Peyer's patch (tissue), 4 donors: ENCODE measurements around the gene ATP5PF. TPM values are rescaled to one million over a fixed set of nuclear protein-coding genes. Genes with fewer than 3 reads are reported as not detected.
"Not testable (repeated sequence)": the region's sequence is repeated elsewhere in the genome, so short reads cannot be mapped to it uniquely, and the experiment has no call there.

Source experiments
- DNase-seq, 3 donors: peaks; one replicate each; pipeline ENCODE4 v3.0.0-alpha.2; 2017 to 2019
- H3K27ac ChIP-seq, 4 donors: fragments of 200-600 bp; sonication (generic); one replicate each; pipeline ENCODE4 v1.5.1; 2016 to 2019
- H3K27me3 ChIP-seq, 2 donors: fragments of 200-600 bp; sonication (generic); one replicate each; pipeline ENCODE4 v1.5.1; 2019
- H3K36me3 ChIP-seq, 3 donors: fragments of 200-600 bp; sonication (generic); one replicate each; pipeline ENCODE4 v1.5.1; 2016 to 2019
- H3K4me1 ChIP-seq, 4 donors: fragments of 200-600 bp; sonication (generic); one replicate each; pipeline ENCODE4 v1.5.1; 2016 to 2019
- H3K4me3 ChIP-seq, 4 donors: fragments of 200-600 bp; sonication (generic); 1 replicate in 3 of 4; 2 replicates in 1 of 4; pipeline ENCODE4 v1.5.1; 2016 to 2019; ENCODE audit warnings: mild to moderate bottlenecking in 1 of 4
- H3K9me3 ChIP-seq, 4 donors: fragments of 200-600 bp; sonication (generic); one replicate each; pipeline ENCODE4 v1.5.1; 2016 to 2019; ENCODE audit warnings: mild to moderate bottlenecking in 1 of 4
- POLR2A ChIP-seq, 2 donors: fragments of 450-650 bp; IDR thresholded peaks; one replicate each; pipeline ENCODE4 v1.5.1; 2017; ENCODE audit warnings: antibody characterized with exemption in 2 of 2, mild to moderate bottlenecking in 2 of 2, moderate library complexity in 2 of 2
- total RNA-seq, 4 donors: library from RNA; depleted of rRNA; stranded (reverse); fragments of >200 nt; gene quantifications; one replicate each; pipeline ENCODE4 v1.1.0, GENCODE V29; 2016
- TF ChIP-seq, protein P1 (sequence below), 6 experiments: fragments of 450-650 bp in 4 of 6; fragments of 200-600 bp in 2 of 6; sonication (generic) in 1 of 6; IDR thresholded peaks; one replicate each; pipeline ENCODE4 v1.5.1; 2017 to 2019; ENCODE audit warnings: antibody characterized with exemption in 6 of 6, mild to moderate bottlenecking in 3 of 6, moderate library complexity in 1 of 6

ATP5PF gene
- total RNA-seq, 4 donors from 2014 or later: 45.4 to 116 (median 93.8) TPM

DNA sequence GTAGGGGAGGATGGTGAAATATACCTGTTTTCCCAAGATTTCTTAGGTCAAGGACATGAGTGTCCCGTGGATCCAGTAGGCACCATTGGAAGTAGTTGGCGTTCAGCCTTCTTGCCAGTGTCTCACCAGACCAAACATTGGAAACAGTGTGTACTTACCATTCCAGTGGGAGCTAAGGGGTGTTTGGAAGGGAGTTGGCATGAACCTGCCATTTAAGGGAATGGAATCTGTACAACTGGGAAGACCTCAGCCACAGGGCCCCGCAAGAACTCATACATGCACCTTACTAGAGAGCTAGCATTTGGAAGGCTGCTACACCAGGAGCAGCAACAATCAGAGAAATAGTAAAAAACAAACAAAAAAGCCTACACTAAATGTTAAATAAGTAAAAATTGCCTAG lies 12.7 kb downstream of the ATP5PF start:
- no peak for TF ChIP-seq POLR2A (IDR thresholded peaks at IDR 0.05)
- Histone ChIP-seq H3K27me3 (no peaks in the 10 kb centered on the region), H3K36me3 (peaks cover 0 to 57% (median 0%) of the 10 kb centered on the region in 3 donors), H3K4me1 (no peaks in the 10 kb centered on the region), H3K9me3 (no peaks in the 10 kb centered on the region), H3K27ac (no peak overlapping the region), H3K4me3 (no peak overlapping the region)
- no peak for DNase-seq

DNA sequence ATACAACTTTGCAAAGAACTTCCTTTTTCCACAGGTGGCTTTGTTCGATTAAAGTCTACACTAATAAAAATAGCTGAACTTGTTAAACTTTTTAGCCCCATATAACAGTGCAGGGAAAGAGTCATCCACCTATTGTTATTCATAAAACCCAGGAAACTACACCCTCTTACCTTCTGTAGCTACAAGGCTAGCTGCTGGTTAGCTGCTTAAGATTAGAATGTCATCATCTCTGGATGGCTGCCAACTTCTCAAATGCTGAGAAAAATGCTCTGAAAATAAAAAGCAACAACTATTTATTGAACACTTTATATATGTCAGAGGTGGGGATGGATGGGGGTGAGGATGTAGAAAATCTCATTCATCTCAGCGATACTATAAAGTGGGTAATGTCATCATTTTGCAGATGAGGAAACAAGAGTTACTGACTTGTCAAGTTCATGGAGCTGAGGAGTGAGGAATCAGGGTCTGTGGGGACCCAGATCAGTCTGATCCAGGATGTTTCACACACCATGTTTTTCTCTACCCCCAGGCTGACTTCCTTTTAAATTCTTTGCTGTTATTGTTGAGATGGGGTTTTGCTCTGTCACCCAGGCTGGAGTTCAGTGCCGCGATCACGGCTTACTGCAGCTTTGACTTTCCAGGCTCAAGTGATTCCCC lies 17.1 kb downstream of the ATP5PF start:
- Histone ChIP-seq H3K36me3 (peaks cover 0 to 23% (median 0%) of the 10 kb centered on the region in 3 donors), H3K4me3 (no peak overlapping the region), H3K27ac (no peak overlapping the region), H3K9me3 (no peaks in the 10 kb centered on the region), H3K27me3 (no peaks in the 10 kb centered on the region), H3K4me1 (no peaks in the 10 kb centered on the region)
- TF ChIP-seq, protein P1, sequence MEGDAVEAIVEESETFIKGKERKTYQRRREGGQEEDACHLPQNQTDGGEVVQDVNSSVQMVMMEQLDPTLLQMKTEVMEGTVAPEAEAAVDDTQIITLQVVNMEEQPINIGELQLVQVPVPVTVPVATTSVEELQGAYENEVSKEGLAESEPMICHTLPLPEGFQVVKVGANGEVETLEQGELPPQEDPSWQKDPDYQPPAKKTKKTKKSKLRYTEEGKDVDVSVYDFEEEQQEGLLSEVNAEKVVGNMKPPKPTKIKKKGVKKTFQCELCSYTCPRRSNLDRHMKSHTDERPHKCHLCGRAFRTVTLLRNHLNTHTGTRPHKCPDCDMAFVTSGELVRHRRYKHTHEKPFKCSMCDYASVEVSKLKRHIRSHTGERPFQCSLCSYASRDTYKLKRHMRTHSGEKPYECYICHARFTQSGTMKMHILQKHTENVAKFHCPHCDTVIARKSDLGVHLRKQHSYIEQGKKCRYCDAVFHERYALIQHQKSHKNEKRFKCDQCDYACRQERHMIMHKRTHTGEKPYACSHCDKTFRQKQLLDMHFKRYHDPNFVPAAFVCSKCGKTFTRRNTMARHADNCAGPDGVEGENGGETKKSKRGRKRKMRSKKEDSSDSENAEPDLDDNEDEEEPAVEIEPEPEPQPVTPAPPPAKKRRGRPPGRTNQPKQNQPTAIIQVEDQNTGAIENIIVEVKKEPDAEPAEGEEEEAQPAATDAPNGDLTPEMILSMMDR (IDR thresholded peaks at IDR 0.05): no peak
- no peak for TF ChIP-seq POLR2A (IDR thresholded peaks at IDR 0.05)
- no peak for DNase-seq

DNA sequence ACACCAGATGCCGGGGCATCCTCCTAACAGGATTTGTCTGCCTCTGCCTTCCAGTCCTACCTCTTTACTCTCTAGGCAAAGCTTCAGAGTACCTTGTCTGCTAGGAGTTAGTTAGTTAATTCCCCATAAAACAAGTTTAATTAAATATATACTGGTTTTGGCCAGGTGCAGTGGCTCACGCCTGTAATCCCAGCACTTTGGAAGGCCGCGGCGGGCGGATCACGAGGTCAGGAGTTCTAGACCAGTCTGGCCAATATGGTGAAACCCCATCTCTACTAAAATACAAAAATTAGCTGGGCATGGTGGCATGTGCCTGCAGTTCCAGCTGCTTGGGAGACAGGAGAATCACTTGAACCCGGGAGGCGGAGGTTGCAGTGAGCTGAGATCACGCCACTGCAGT lies 20.6 kb downstream of the ATP5PF start:
- H3K9me3 ChIP-seq, H3K27ac ChIP-seq, DNase-seq, H3K27me3 ChIP-seq, H3K4me1 ChIP-seq, H3K4me3 ChIP-seq: not testable (repeated sequence)
- peaks cover 0 to 12% (median 0%) of the 10 kb centered on the region in 3 donors for H3K36me3 ChIP-seq

DNA sequence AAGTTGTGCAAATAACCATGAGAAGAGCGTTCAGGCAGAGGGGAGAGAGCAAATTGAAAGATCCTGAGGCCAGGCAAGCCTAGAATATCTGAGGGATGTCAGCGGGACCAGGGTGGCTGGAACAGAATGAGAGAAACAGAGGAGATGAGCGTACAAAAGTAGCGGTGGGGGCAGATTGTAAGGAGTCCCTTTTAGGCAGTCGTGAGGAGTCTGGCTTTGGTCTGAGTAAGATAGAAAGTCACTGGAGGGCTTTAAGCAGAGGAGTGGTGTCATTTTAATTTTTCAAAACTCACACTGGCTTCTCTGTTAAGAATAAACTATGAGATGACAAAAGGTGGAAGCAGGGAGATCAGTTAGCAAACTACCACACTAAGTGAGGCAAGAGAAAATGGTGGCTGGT lies 24.2 kb downstream of the ATP5PF start:
- no peak for TF ChIP-seq POLR2A (IDR thresholded peaks at IDR 0.05)
- TF ChIP-seq, protein P1 (IDR thresholded peaks at IDR 0.05): no peak
- no peak for DNase-seq

DNA sequence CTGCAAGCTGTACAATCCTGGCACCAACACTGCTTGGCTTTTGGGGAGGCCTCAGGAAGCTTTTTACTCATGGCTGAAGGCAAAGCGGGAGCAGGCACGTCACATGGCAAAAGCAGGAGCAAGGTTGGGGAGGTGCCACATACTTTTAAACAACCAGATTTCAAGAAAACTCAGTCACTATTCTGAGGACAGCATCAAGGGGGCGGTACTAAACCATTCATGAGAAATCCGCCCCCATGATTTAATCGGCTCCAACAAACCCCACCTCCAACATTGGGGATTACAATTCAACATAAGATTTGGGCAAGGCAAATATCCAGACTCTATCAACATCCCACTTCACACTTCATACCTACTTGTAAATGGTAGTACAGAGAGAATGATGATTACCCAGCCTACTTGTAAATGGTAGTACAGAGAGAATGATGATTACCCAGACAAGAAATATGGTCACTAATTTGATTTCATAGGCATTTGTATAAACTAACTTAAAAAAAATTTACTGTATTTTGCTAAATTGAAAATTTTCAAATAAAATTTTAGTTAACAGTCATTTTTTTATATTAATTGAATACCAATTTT lies 24.9 kb downstream of the ATP5PF start:
- DNase-seq: no peak
- Histone ChIP-seq H3K27ac (no peak overlapping the region), H3K4me1 (no peaks in the 10 kb centered on the region), H3K4me3 (no peak overlapping the region), H3K27me3 (no peaks in the 10 kb centered on the region), H3K9me3 (no peaks in the 10 kb centered on the region), H3K36me3 (no peaks in the 10 kb centered on the region)
- TF ChIP-seq POLR2A (IDR thresholded peaks at IDR 0.05): no peak
- TF ChIP-seq, protein P1 (IDR thresholded peaks at IDR 0.05): no peak

More for the DNA sequence above, 24.2 kb downstream of the ATP5PF start:
- Histone ChIP-seq H3K27me3 (no peaks in the 10 kb centered on the region), H3K9me3 (no peaks in the 10 kb centered on the region), H3K27ac (no peak overlapping the region), H3K4me3 (no peak overlapping the region), H3K4me1 (no peaks in the 10 kb centered on the region), H3K36me3 (no peaks in the 10 kb centered on the region)

DNA sequence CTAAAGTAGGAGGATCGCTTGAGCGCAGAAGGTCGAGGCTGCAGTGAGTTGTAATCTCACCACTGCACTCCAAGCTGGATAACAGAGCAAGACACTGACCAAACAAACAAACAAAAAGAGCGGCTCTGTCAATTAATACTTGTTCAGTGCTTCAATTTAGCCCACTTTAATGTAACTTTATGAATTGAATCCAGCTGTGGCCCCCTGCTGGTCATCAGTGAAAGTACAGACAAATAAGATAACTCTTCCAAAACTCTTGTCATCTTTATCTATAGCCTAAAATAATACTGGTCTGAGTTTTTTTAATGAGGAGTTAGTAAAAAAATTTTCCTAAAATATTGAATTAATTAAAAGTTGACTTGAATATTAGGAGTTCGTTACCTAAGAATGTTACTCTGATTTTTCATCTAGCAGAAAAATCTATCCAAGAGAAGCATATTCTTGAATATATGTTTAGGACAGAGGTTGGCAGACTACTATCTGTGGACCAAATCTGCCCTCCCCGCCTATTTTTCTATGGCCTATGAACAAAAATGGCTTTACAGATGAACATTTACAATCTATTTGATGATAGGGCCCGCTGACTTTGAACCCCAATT lies 26.1 kb downstream of the ATP5PF start:
- Histone ChIP-seq H3K4me1 (no peaks in the 10 kb centered on the region), H3K36me3 (no peaks in the 10 kb centered on the region), H3K27ac (no peak overlapping the region), H3K27me3 (no peaks in the 10 kb centered on the region), H3K9me3 (no peaks in the 10 kb centered on the region), H3K4me3 (no peak overlapping the region)
- TF ChIP-seq, protein P1 (IDR thresholded peaks at IDR 0.05): peak; percentile 54 to 86 (median 74)
- TF ChIP-seq POLR2A (IDR thresholded peaks at IDR 0.05): no peak
- DNase-seq: peak in 2 of 3 donors; percentile 44 to 78
